Muscle layer of colon (tissue), 2 donors: Measurements from ENCODE around the gene CDH20.

ENCODE experiments used
- H3K27ac ChIP-seq: one replicate; pipeline ENCODE4 v1.7.0; 2013; ENCODE audit warnings: low read depth, mild to moderate bottlenecking, low read length, moderate library complexity
- H3K27me3 ChIP-seq, 2 donors: one replicate each; pipeline ENCODE4 v1.7.0; 2013; ENCODE audit warnings: low read length in 2 of 2, mild to moderate bottlenecking in 2 of 2; ENCODE audit not compliant: insufficient read depth in 2 of 2, control insufficient read depth in 1 of 2
- H3K36me3 ChIP-seq: one replicate; pipeline ENCODE4 v1.7.0; 2013; ENCODE audit warnings: mild to moderate bottlenecking, low read length; ENCODE audit not compliant: insufficient read depth
- H3K4me1 ChIP-seq: one replicate; pipeline ENCODE4 v1.7.0; 2013; ENCODE audit warnings: mild to moderate bottlenecking, low read length; ENCODE audit not compliant: insufficient read depth
- H3K4me3 ChIP-seq, 2 donors: one replicate each; pipeline ENCODE4 v1.7.0; 2013; ENCODE audit warnings: low read length in 2 of 2, low read depth in 1 of 2, mild to moderate bottlenecking in 1 of 2, moderate library complexity in 1 of 2
- H3K9ac ChIP-seq: one replicate; pipeline ENCODE4 v1.7.0; 2013; ENCODE audit warnings: low read length
- H3K9me3 ChIP-seq: one replicate; pipeline ENCODE4 v1.7.0; 2013; ENCODE audit warnings: mild to moderate bottlenecking, low read length
- donor health status: abdominal sarcoma.
- donor health status: Adenocarcinoma of cecum.

Gene CDH20

DNA sequence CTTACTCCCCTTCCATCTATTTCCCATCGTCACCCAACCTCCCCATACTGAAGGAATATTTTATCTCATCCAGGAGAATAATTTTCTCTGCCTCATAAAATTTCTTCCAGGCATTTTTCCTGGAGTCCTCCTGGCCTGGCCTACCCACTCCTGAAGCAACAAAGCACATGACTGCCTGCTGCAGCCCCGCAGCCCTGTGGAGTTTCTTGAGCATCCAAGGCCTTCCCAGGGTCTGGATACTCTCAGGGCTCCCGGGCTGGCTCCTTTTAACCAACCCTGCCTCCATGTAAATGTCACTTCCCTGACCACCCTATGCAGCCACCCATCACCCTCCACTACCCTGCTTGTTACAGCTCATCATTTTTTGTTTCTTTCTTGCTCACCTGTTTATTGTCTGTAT lies 64.0 kb downstream of the CDH20 start:
- Histone ChIP-seq H3K27me3 (no peaks in the 10 kb centered on the region), H3K27ac (no peak overlapping the region), H3K9ac (no peak overlapping the region), H3K4me3 (no peak overlapping the region), H3K4me1 (no peaks in the 10 kb centered on the region), H3K36me3 (no peaks in the 10 kb centered on the region), H3K9me3 (no peaks in the 10 kb centered on the region)

DNA sequence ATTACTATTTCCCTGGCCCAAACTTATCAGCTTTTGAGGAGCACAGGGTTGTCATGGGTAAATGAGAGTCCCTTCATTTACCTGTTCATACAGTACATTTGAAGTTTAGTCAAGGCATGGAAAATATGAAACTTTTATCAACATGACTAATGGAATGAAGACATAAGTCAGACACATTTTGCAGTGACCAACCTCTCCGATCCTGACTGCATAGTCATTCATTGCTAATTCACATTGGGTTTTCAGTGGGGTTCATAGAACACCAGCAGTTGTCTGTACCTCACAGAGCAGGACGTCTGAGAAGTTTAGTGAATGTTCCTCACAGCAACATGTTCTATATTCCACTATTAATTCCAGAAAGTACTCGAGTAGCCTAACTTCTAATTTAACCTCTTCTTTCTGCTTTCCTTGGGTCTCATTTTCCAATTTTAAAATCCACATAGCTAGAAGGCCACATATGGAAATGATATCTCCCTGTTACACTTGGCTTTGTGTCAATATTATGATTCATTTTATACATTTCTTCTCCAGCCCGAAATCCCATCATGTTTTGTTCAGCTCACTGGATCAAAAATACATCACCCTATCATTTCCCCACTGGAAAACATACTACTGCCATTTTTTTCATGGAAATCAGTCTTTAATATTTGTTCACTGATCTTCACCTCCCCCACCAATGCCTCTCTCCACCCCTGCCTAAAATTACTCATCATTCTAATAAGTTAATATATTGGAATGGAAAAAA lies 65.9 kb downstream of the CDH20 start:
- Histone ChIP-seq H3K27ac (no peak overlapping the region), H3K36me3 (no peaks in the 10 kb centered on the region), H3K27me3 (no peaks in the 10 kb centered on the region), H3K4me1 (no peaks in the 10 kb centered on the region), H3K9me3 (no peaks in the 10 kb centered on the region), H3K4me3 (no peak overlapping the region), H3K9ac (no peak overlapping the region)

DNA sequence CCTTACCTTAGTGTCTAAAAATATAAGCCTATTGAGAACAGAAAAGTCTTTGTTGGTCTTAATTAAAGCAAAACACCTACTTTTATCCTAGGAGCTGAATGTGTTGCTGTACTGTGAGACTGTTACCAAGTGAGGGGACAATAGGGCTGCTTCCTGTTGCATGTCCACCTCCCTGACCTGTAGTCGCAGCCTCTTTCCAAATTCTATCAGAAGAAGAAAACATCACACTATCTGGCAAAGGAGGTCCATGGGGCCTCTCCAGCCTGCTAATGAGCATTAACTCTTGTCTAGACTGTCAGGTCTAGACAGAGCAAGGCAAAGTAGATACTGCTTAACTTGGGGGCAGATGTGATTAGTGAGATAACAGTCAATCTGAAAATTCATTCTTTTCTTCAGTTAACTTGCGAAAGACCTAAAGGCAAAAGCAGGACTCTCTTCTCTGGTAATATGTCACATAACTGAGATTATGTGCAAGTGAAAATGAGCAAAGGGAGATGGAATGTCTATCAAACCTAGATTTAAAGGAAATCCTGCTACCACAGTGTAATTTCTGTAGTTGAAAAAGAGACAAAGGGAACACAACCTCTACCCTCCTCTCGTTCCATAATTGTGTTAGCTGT lies 66.9 kb downstream of the CDH20 start:
- no peak overlapping the region for H3K27ac ChIP-seq
- no peaks in the 10 kb centered on the region for H3K36me3 ChIP-seq
- no peaks in the 10 kb centered on the region for H3K9me3 ChIP-seq
- H3K27me3 ChIP-seq, result no peaks in the 10 kb centered on the region
- no peaks in the 10 kb centered on the region for H3K4me1 ChIP-seq
- H3K9ac ChIP-seq, result no peak overlapping the region
- no peak overlapping the region for H3K4me3 ChIP-seq

DNA sequence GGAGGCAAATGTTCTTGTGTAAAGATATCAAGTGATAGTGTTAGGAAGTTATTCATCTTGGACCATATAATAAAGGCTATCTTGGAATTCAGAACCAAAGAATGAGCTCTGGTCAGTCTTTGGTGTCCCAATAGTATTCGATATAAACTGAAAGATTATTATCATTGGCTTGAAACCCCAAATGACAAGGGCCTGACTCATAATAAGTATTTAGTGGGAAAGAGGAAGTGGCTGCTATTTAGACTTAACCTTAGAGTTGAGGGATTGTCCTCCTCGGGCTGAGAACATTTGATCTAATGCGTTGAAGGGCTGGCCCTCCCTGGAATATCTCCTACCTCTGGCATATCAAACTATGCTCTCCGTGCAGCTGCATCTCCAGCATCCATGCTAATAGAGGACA lies 67.5 kb downstream of the CDH20 start:
- no peak overlapping the region for H3K27ac ChIP-seq

DNA sequence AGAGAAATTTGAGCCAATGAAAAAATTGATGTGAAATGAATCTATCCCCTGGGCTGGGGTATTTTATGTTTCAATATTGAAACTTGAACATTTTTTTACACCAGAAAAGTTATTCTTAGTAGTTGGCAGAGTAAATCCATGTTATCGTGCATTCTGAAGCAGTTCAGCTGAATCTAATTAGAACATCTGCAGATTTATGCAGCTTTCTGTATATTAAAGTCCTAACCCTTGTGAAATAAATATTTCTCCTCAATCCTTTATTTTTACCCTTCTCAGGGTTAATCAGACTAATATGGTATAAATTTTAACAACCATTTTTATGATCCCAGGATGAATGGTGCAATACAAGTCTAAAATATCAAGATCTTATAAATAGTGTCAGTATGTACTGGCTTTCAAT lies 69.5 kb downstream of the CDH20 start:
- no peaks in the 10 kb centered on the region for H3K4me1 ChIP-seq
- H3K36me3 ChIP-seq, result no peaks in the 10 kb centered on the region
- H3K27me3 ChIP-seq, result no peaks in the 10 kb centered on the region
- H3K27ac ChIP-seq, result no peak overlapping the region
- no peaks in the 10 kb centered on the region for H3K9me3 ChIP-seq
- no peak overlapping the region for H3K9ac ChIP-seq
- no peak overlapping the region for H3K4me3 ChIP-seq

More for the DNA sequence above, 67.5 kb downstream of the CDH20 start:
- no peak overlapping the region for H3K9ac ChIP-seq
- H3K4me1 ChIP-seq, result no peaks in the 10 kb centered on the region
- no peak overlapping the region for H3K4me3 ChIP-seq
- no peaks in the 10 kb centered on the region for H3K27me3 ChIP-seq
- H3K36me3 ChIP-seq, result no peaks in the 10 kb centered on the region
- no peaks in the 10 kb centered on the region for H3K9me3 ChIP-seq

DNA sequence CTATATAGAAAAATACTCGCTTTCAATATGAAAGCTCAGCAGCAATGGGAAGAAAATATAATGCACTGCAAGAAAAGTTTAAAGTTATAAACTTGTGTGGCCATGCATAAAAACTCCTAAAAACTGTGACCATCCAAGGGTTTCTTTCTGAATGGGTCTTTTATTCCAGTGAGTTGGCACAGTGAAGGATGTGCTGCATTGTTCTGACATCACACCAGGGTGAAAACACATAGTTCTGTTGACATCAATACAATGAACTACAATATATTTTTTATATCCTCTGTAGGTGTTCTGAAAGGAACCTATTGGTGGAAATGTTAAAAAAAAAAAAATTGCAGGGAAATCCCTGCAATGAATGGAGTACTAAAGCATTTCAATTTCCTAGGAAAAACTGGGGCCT lies 80.2 kb downstream of the CDH20 start:
- Histone ChIP-seq H3K4me1 (no peaks in the 10 kb centered on the region), H3K4me3 (no peak overlapping the region), H3K27me3 (no peaks in the 10 kb centered on the region), H3K9ac (no peak overlapping the region), H3K9me3 (no peaks in the 10 kb centered on the region), H3K36me3 (no peaks in the 10 kb centered on the region), H3K27ac (no peak overlapping the region)

DNA sequence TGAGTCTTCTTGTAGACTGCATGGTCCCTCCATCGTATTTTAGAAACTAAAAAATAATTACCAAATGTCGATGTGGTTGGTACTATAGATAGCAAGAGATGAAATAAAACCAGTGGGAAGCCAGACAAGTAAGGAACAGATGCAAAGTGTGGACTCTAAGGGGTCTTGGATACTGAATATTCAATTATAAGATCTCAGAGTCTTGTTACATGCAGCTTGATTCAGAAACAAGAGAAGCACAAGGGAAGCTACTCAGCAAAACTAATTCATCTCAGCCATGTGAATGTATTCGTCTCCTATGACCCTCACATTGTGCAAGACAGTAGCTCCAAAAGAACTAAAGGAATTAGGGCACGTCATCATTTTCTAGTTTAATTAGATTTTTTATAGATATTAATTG lies 80.9 kb downstream of the CDH20 start:
- H3K27me3 ChIP-seq, result no peaks in the 10 kb centered on the region
- H3K27ac ChIP-seq, result no peak overlapping the region
- no peak overlapping the region for H3K4me3 ChIP-seq
- no peaks in the 10 kb centered on the region for H3K4me1 ChIP-seq
- H3K36me3 ChIP-seq, result no peaks in the 10 kb centered on the region
- no peaks in the 10 kb centered on the region for H3K9me3 ChIP-seq
- H3K9ac ChIP-seq, result no peak overlapping the region

DNA sequence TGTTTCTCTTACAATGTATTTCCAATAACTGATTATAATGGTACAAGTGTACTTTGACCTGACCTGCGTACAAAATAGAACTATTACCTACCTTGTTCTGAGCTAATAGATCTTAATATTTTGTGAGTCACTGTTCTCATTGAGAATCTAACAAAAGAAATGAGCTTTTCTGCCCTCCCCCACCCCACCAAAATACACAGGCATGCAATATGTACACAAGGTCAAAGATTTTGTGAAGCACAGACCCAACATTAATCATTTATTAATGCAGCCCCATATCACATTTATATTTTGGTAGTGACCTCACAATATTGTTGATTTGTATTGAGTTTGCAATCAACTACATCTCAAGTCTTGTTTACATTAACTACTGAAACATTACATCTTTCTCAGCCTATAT lies 86.5 kb downstream of the CDH20 start:
- Histone ChIP-seq H3K27ac (no peak overlapping the region), H3K9me3 (no peaks in the 10 kb centered on the region), H3K9ac (no peak overlapping the region), H3K36me3 (no peaks in the 10 kb centered on the region), H3K4me3 (no peak overlapping the region), H3K4me1 (no peaks in the 10 kb centered on the region), H3K27me3 (no peaks in the 10 kb centered on the region)

DNA sequence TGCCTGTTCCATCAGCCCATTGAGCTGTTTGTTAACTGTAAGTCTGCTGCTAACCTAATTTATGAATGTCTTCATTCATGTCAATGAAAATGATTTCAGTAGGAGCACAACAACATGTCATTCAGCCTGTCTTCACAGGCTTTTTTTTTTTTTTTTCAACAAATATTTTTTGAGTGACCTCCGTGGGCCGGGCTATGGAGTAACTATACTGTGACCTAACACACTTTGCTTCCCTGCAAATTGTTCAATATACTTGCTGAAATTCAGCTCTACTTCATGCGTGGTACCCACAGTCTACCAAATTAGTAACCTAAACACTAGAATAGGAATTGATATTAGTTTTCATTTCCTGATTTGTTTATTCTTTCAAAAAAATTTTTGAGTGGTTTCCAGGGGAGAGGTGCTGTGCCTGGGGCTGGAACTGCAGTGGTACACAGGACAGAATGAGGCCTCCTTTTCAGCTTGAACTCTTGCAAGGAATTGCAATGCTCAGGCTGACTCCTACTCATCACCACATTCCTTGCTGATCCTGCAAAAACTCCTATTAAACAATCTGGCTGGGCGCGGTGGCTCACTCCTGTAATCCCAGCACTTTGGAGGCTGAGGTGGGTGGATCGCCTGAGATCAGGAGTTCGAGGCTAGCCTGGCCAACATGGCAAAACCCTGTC lies 87.1 kb downstream of the CDH20 start:
- Histone ChIP-seq H3K4me1 (no peaks in the 10 kb centered on the region), H3K27me3 (no peaks in the 10 kb centered on the region), H3K9ac (no peak overlapping the region), H3K36me3 (no peaks in the 10 kb centered on the region), H3K27ac (no peak overlapping the region), H3K4me3 (no peak overlapping the region), H3K9me3 (no peaks in the 10 kb centered on the region)

DNA sequence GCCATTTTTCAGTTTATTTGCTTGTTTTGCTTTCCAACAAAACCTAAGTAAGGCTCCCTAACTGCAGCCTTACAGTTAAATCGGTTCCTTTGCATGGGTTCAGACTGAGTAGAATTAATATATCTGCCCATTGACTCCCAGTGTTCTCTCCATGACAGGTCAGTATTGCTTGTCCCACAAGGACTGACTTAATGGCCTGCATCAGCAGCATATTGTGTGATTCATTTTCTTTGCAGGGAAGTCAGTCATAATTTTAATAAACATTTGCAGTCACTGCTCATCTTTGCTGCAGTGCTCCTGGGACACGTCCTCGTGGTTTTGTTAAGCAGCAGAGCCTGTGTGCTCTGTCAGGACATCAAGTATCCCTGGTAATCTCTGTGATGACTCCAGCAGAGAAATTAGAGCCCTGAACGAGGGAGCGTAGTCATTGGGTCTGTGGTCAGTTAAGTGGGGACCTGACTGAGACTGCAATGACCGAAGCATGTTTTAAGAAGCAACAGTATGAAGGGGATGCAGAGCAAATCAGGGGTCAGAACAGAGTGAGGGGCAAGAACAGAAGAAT lies 93.3 kb downstream of the CDH20 start:
- no peaks in the 10 kb centered on the region for H3K9me3 ChIP-seq
- H3K4me3 ChIP-seq, result no peak overlapping the region
- no peak overlapping the region for H3K9ac ChIP-seq
- no peaks in the 10 kb centered on the region for H3K4me1 ChIP-seq
- H3K27ac ChIP-seq, result no peak overlapping the region
- no peaks in the 10 kb centered on the region for H3K36me3 ChIP-seq
- H3K27me3 ChIP-seq, result no peaks in the 10 kb centered on the region

DNA sequence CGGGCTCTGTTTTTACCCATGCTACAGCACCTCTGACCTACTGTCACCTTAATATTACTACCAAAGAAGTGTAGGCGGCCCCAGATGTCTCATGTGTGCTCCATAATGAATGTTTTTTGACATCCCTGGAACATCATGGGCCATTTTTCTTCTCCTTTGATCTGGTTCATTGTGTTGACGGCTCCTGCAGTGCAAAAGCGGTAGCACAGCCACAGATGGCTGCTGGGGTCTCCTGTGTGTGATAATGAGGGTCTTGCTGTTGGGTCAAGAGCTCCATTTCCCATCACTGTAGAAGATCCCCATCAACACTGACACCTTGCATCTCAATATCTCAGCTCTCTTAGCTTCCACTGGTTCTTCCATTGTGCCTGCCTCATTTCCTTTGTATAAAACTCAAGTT lies 95.0 kb downstream of the CDH20 start:
- Histone ChIP-seq H3K36me3 (no peaks in the 10 kb centered on the region), H3K9me3 (no peaks in the 10 kb centered on the region), H3K4me3 (no peak overlapping the region), H3K9ac (no peak overlapping the region), H3K27ac (no peak overlapping the region), H3K27me3 (no peaks in the 10 kb centered on the region), H3K4me1 (no peaks in the 10 kb centered on the region)
